ENCODE results near the gene MAP1A. TPM values are rescaled to one million over a fixed set of nuclear protein-coding genes. Genes with fewer than 3 reads are reported as not detected.

Gene MAP1A
- polyA plus RNA-seq, 1 donor from 2014 or later = 3.4 TPM

DNA sequence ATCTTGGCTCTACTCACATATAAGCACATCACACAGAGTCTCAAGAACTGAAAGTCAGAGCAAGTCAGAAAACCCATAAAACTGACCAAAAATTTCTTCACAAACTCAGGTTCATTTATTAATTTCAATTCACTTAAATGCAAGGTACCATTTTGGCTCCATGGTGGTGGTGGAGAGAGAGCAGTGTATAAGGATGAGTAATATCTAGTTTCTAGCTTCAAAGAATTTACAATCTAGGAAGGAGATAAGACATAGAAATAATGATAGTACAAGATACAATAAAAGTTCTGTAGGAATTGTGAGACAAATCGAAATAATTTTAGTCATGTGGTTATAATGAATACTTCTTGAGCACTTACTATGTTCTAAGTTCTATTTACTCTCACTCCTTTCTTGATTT lies 17.8 kb upstream of the MAP1A start:
- H2AFZ ChIP-seq (ENCODE audit: low read depth, low read length) = no peak overlapping the region
- H3K9ac ChIP-seq (ENCODE audit: low read length) = no peak overlapping the region

DNA sequence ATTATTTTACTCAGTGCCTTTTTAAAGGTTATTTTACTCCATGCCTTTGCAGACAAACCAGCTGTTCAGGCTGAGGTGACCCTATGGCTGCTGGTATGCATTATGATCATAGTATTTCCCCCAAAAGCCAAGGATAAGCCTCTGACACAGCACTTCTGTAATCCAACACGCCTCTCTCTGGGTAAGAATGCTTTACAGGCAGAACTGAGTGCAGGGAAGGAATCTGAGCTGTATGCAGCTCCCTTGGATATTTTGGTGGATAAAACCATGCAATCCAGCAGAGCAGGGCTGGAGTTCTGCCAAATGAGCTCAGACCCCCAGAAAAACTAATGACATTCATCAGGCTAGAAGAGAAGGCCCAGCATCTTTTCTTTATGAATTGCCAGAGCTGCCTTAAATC lies 11.7 kb upstream of the MAP1A start:
- Histone ChIP-seq H4K20me1 (ENCODE audit: insufficient read depth) (no peaks in the 10 kb centered on the region), H3K79me2 (replicated peaks; ENCODE audit: insufficient read depth, low read length) (peaks cover 4% of the 10 kb centered on the region), H3K9ac (ENCODE audit: low read length) (no peak overlapping the region), H3K27me3 (ENCODE audit: insufficient read depth, low read depth, low read length) (no peaks in the 10 kb centered on the region), H3K4me2 (ENCODE audit: low read length) (no peak overlapping the region), H3F3A (ENCODE audit: insufficient read depth, low read length, poor library complexity, severe bottlenecking) (peaks cover 4% of the 10 kb centered on the region), H3K4me3 (ENCODE audit: low read length) (no peak overlapping the region), H3K9me2 (ENCODE audit: insufficient read depth, low read length) (no peaks in the 10 kb centered on the region), H3K9me3 (ENCODE audit: low read length) (no peaks in the 10 kb centered on the region), H3K36me3 (ENCODE audit: insufficient read depth, low read length) (no peaks in the 10 kb centered on the region), H3K27ac (ENCODE audit: low read length) (no peak overlapping the region), H2AFZ (ENCODE audit: low read depth, low read length) (no peak overlapping the region)
- TF ChIP-seq MXI1 (conservative IDR thresholded peaks at IDR 0.05; ENCODE audit: poor library complexity, severe bottlenecking) = no peak
- TF ChIP-seq REST (IDR thresholded peaks at IDR 0.05; ENCODE audit: borderline replicate concordance) = no peak
- TF ChIP-seq SMC3 (conservative IDR thresholded peaks at IDR 0.05; ENCODE audit: poor library complexity) = no peak
- no peak for TF ChIP-seq EP300 (conservative IDR thresholded peaks at IDR 0.05; ENCODE audit: poor library complexity, severe bottlenecking)
- no peak for TF ChIP-seq POLR2AphosphoS5 (IDR thresholded peaks at IDR 0.05)
- TF ChIP-seq RAD21 (conservative IDR thresholded peaks at IDR 0.05) = no peak
- no peak for TF ChIP-seq EZH2 (IDR thresholded peaks at IDR 0.05; ENCODE audit: borderline replicate concordance, insufficient read depth, low read length, poor library complexity, severe bottlenecking)

More for the DNA sequence above, 17.8 kb upstream of the MAP1A start:
- no peaks in the 10 kb centered on the region for H3K27me3 ChIP-seq (ENCODE audit: insufficient read depth, low read depth, low read length)
- no peaks in the 10 kb centered on the region for H3K36me3 ChIP-seq (ENCODE audit: insufficient read depth, low read length)
- no peaks in the 10 kb centered on the region for H3K79me2 ChIP-seq (replicated peaks; ENCODE audit: insufficient read depth, low read length)
- H3K4me2 ChIP-seq (ENCODE audit: low read length) = no peak overlapping the region
- no peaks in the 10 kb centered on the region for H3K9me3 ChIP-seq (ENCODE audit: low read length)
- no peak overlapping the region for H3K4me3 ChIP-seq (ENCODE audit: low read length)
- TF ChIP-seq POLR2AphosphoS5 (IDR thresholded peaks at IDR 0.05) (no peak), MXI1 (conservative IDR thresholded peaks at IDR 0.05; ENCODE audit: poor library complexity, severe bottlenecking) (no peak), TAF1 (IDR thresholded peaks at IDR 0.05; ENCODE audit: low read depth) (no peak), EP300 (conservative IDR thresholded peaks at IDR 0.05; ENCODE audit: poor library complexity, severe bottlenecking) (no peak), CTCF (IDR thresholded peaks at IDR 0.05; ENCODE audit: poor library complexity, severe bottlenecking) (no peak), EZH2 (IDR thresholded peaks at IDR 0.05; ENCODE audit: borderline replicate concordance, insufficient read depth, low read length, poor library complexity, severe bottlenecking) (no peak), RAD21 (conservative IDR thresholded peaks at IDR 0.05) (no peak), REST (IDR thresholded peaks at IDR 0.05; ENCODE audit: borderline replicate concordance) (no peak), SMC3 (conservative IDR thresholded peaks at IDR 0.05; ENCODE audit: poor library complexity) (no peak)
- H3K27ac ChIP-seq (ENCODE audit: low read length) = no peak overlapping the region
- H4K20me1 ChIP-seq (ENCODE audit: insufficient read depth) = no peaks in the 10 kb centered on the region
- no peaks in the 10 kb centered on the region for H3K9me2 ChIP-seq (ENCODE audit: insufficient read depth, low read length)
- H3F3A ChIP-seq (ENCODE audit: insufficient read depth, low read length, poor library complexity, severe bottlenecking) = no peaks in the 10 kb centered on the region

Data from neural cell (in vitro differentiated cells).